Neutrophil (primary cell): ENCODE measurements around the gene MKRN2OS.

Source experiments
- H3K27ac ChIP-seq: fragments of 200-600 bp; sonication (generic); 2 replicates; pipeline ENCODE4 v1.5.1; 2016; ENCODE audit warnings: mild to moderate bottlenecking, moderate library complexity
- H3K27me3 ChIP-seq: fragments of 200-600 bp; sonication (generic); 2 replicates; pipeline ENCODE4 v1.6.0; 2016; ENCODE audit warnings: mild to moderate bottlenecking
- H3K36me3 ChIP-seq: fragments of 200-600 bp; sonication (generic); 2 replicates; pipeline ENCODE4 v1.5.1; 2017
- H3K4me1 ChIP-seq, 2 experiments: fragments of 200-600 bp in 1 of 2; sonication (generic) in 1 of 2; 1 replicate in 1 of 2; 2 replicates in 1 of 2; pipeline versions ENCODE4 v1.5.1 to v1.6.1; 2013 to 2016; ENCODE audit warnings: low read depth in 1 of 2, low read length in 1 of 2, mild to moderate bottlenecking in 1 of 2, moderate library complexity in 1 of 2; ENCODE audit not compliant: control insufficient read depth in 1 of 2, insufficient read depth in 1 of 2
- H3K4me3 ChIP-seq, 2 experiments: fragments of 200-600 bp in 1 of 2; sonication (generic) in 1 of 2; 1 replicate in 1 of 2; 2 replicates in 1 of 2; pipeline ENCODE4 v1.5.1; 2013 to 2016; ENCODE audit warnings: low read depth in 1 of 2, low read length in 1 of 2, mild to moderate bottlenecking in 1 of 2, moderate library complexity in 1 of 2
- H3K9me3 ChIP-seq: fragments of 200-600 bp; sonication (generic); 2 replicates; pipeline ENCODE4 v1.5.1; 2016
- CTCF ChIP-seq: fragments of 200-600 bp; sonication (generic); IDR thresholded peaks from 2 replicates; pipeline ENCODE4 v1.5.1; 2016; ENCODE audit warnings: antibody characterized with exemption

Gene MKRN2OS

DNA sequence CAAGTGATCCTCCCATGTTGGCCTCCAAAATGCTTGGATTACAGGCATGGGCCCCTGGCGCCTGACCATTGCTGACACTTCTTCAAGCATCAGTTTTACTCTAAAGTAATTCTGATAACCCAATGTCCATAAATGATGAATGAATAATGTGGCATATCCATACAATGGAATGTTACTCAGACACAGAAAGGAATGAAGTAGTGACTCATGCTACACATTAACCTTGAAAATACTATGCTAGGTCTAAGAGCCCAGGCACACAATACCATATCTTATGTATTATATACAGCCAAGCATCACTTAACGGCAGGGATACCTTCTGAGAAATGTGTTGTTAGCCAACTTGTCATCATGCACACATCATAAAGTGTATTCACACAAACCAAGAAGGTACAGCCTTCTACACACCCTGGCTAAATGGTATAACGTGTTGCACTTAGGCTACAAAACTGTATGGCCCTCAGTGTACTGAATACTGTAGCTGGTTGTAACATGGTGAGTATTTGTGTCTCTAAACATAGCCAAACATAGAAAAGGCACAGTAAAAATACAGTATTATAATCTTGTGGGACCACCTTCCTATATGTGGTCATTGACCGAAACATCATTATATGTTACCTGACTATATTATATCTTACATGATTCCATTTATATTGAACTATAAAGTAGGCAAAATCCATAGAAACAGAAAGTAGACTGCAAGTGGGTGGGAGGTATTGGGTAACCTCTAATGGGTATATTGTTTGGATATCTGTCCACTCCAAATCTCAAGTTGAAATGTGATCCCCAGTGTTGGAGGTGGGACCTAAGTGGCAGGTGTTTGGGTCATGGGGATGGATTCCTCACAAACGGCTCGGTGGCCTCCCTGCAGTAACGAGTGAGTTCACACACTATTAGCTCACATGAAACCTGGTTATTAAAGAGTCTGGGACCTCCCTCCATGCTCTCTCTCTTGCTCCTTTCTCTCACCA lies 43.0 kb upstream of the MKRN2OS start:
- no peak for TF ChIP-seq CTCF
- Histone ChIP-seq H3K36me3 (peaks cover 96% of the 10 kb centered on the region), H3K27ac (peak overlapping the region; percentile 81), H3K27me3 (no peaks in the 10 kb centered on the region), H3K4me3 (no peak overlapping the region), H3K9me3 (no peaks in the 10 kb centered on the region), H3K4me1 (peaks cover 22 to 24% of the 10 kb centered on the region in 2 experiments)

DNA sequence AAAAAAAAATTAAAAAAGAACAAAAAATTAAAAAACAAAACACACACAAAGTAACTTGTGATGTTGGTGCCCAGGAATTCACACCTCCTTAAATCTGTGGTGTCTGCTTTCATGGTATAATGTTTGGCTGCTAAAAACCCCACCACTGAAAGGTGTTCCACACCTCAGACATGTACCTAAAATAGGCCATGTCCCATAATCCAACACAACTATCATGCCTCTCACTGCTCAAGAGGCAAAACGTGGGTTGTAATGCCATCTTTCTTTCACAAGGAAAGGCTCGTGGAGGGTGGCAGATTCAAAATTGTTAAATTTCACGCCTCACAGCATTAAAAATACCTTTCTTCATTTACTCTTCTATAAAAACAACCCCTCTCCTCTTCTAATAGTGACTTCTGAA lies 41.1 kb upstream of the MKRN2OS start:
- TF ChIP-seq CTCF: no peak
- Histone ChIP-seq H3K4me3 (no peak overlapping the region), H3K4me1 (peaks cover 20 to 22% of the 10 kb centered on the region in 2 experiments), H3K9me3 (no peaks in the 10 kb centered on the region), H3K36me3 (peaks cover 96% of the 10 kb centered on the region), H3K27me3 (no peaks in the 10 kb centered on the region), H3K27ac (peak overlapping the region; percentile 9)

DNA sequence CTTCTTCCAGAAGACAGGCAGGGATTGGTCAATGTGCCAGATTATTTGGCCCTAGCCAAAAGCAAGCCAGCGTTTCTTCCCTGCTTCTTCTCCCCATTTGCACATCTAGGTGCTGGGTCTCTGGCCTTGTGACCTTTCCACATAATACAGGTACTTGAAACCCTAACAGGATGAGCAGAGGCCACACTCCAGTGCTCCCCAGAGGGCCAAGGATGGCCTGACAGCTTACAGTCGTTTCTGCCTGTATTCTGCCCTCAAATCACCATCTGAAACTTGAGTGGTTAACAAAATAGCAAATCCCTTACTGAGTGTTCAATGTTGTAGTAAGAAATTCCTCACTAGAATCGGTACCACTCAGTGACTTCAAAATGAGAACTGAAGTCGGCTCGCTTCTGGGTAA lies 40.7 kb upstream of the MKRN2OS start:
- no peak for TF ChIP-seq CTCF
- peaks cover 96% of the 10 kb centered on the region for H3K36me3 ChIP-seq
- H3K4me1 ChIP-seq: peaks cover 16 to 18% of the 10 kb centered on the region in 2 experiments
- no peak overlapping the region for H3K4me3 ChIP-seq
- H3K27ac ChIP-seq: peak overlapping the region; percentile 9
- H3K27me3 ChIP-seq: no peaks in the 10 kb centered on the region
- no peaks in the 10 kb centered on the region for H3K9me3 ChIP-seq

- TF ChIP-seq CTCF: no peak
- peaks cover 95% of the 10 kb centered on the region for H3K36me3 ChIP-seq
- H3K27ac ChIP-seq: peak overlapping the region; percentile 42
- no peaks in the 10 kb centered on the region for H3K9me3 ChIP-seq
- no peak overlapping the region for H3K4me3 ChIP-seq
- no peaks in the 10 kb centered on the region for H3K27me3 ChIP-seq
- peaks cover 8 to 10% of the 10 kb centered on the region in 2 experiments for H3K4me1 ChIP-seq
Observed at GRCh38 chr3:12585181-12585580, 39.9 kb upstream of the MKRN2OS start.

- H3K27me3 ChIP-seq: no peaks in the 10 kb centered on the region
- no peak overlapping the region for H3K4me3 ChIP-seq
- H3K4me1 ChIP-seq: no peaks in the 10 kb centered on the region
- H3K9me3 ChIP-seq: no peaks in the 10 kb centered on the region
- TF ChIP-seq CTCF: no peak
- H3K36me3 ChIP-seq: peaks cover 97% of the 10 kb centered on the region
- H3K27ac ChIP-seq: peak overlapping the region; percentile 42
Observed at GRCh38 chr3:12584083-12584482, 38.8 kb upstream of the MKRN2OS start.
